GM23338 (cell line): ENCODE data around the gene ROBO3. TPM values are rescaled to one million over a fixed set of nuclear protein-coding genes. Genes with fewer than 3 reads are reported as not detected.

Source experiments
- ATAC-seq: fragments of 200-7000 bp; cut with Tn5 transposase; 3 replicates; pipeline ENCODE4 v1.9.1; 2020
- DNase-seq: peaks from one replicate; pipeline ENCODE4 v3.0.0-alpha.2; 2015; ENCODE audit warnings: low spot score
- H2AFZ ChIP-seq: fragments of 200-600 bp; sonication (generic); 2 replicates; pipeline ENCODE4 v1.8.0; 2016; ENCODE audit warnings: antibody characterized with exemption, mild to moderate bottlenecking, moderate library complexity
- H3F3A ChIP-seq: fragments of 200-600 bp; sonication (generic); replicated peaks from 2 replicates; pipeline ENCODE4 v1.8.0; 2017; ENCODE audit warnings: antibody characterized with exemption, mixed run types, low read depth
- H3K27ac ChIP-seq: fragments of 200-600 bp; sonication (generic); 2 replicates; pipeline ENCODE4 v1.6.1; 2016; ENCODE audit warnings: low read depth
- H3K27me3 ChIP-seq: fragments of 200-600 bp; sonication (generic); 2 replicates; pipeline ENCODE4 v1.8.0; 2016; ENCODE audit warnings: mild to moderate bottlenecking, mixed run types, moderate library complexity; ENCODE audit not compliant: insufficient read depth
- H3K36me3 ChIP-seq: fragments of 200-600 bp; sonication (generic); 2 replicates; pipeline ENCODE4 v1.8.0; 2016; ENCODE audit warnings: mild to moderate bottlenecking; ENCODE audit not compliant: insufficient read depth
- H3K4me1 ChIP-seq: fragments of 200-600 bp; sonication (generic); 2 replicates; pipeline ENCODE4 v1.8.0; 2016; ENCODE audit warnings: mild to moderate bottlenecking, moderate library complexity; ENCODE audit not compliant: insufficient read depth
- H3K4me2 ChIP-seq: fragments of 200-600 bp; sonication (generic); 2 replicates; pipeline ENCODE4 v1.7.1; 2017; ENCODE audit warnings: mixed run types
- H3K4me3 ChIP-seq: fragments of 200-600 bp; sonication (generic); 2 replicates; pipeline ENCODE4 v1.6.1; 2016; ENCODE audit warnings: mixed run types
- H3K79me2 ChIP-seq: fragments of 200-600 bp; sonication (generic); replicated peaks from 2 replicates; pipeline ENCODE4 v1.8.0; 2017; ENCODE audit warnings: mild to moderate bottlenecking; ENCODE audit not compliant: insufficient read depth
- H3K9me2 ChIP-seq: fragments of 200-600 bp; sonication (generic); 2 replicates; pipeline ENCODE4 v1.8.0; 2017; ENCODE audit not compliant: insufficient read depth
- H4K20me1 ChIP-seq: fragments of 200-600 bp; sonication (generic); replicated peaks from 2 replicates; pipeline ENCODE4 v1.8.0; 2017; ENCODE audit warnings: mild to moderate bottlenecking; ENCODE audit not compliant: insufficient read depth
- H3K27ac Mint-ChIP-seq: 2 replicates; pipeline ENCODE4 v1.8.0; 2020; ENCODE audit warnings: inconsistent platforms, mild to moderate bottlenecking, moderate library complexity, mixed read lengths
- H3K27me3 Mint-ChIP-seq: 3 replicates; pipeline ENCODE4 v1.8.0; 2022; ENCODE audit warnings: low read depth, mild to moderate bottlenecking, moderate library complexity, mixed read lengths, inconsistent platforms; ENCODE audit not compliant: insufficient read depth, poor library complexity
- H3K36me3 Mint-ChIP-seq: 3 replicates; pipeline ENCODE4 v1.8.0; 2021; ENCODE audit warnings: low read depth, mild to moderate bottlenecking, inconsistent platforms, moderate library complexity, mixed read lengths
- H3K4me1 Mint-ChIP-seq: 3 replicates; pipeline ENCODE4 v1.8.0; 2020; ENCODE audit warnings: mild to moderate bottlenecking, inconsistent platforms, mixed read lengths
- H3K4me3 Mint-ChIP-seq: 3 replicates; pipeline ENCODE4 v1.8.0; 2021; ENCODE audit warnings: moderate library complexity, mild to moderate bottlenecking, inconsistent platforms, mixed read lengths
- H3K9me3 Mint-ChIP-seq: 3 replicates; pipeline ENCODE4 v1.8.0; 2020; ENCODE audit warnings: moderate library complexity, mild to moderate bottlenecking, inconsistent platforms, mixed read lengths
- CTCF ChIP-seq, 2 experiments: fragments of 200-600 bp in 1 of 2; sonication (generic) in 1 of 2; conservative IDR thresholded peaks; 2 replicates each; pipeline versions ENCODE4 v1.5.1 to v1.6.1; 2016 to 2017; ENCODE audit warnings: antibody characterized with exemption in 2 of 2, low read depth in 2 of 2, mild to moderate bottlenecking in 2 of 2, moderate library complexity in 1 of 2
- ETS1 ChIP-seq: IDR thresholded peaks from 2 replicates; pipeline ENCODE4 v1.6.1; 2016; ENCODE audit warnings: antibody characterized with exemption
- EZH2 ChIP-seq: fragments of 200-600 bp; sonication (generic); IDR thresholded peaks from one replicate; pipeline ENCODE4 v1.8.0; 2017; ENCODE audit warnings: antibody characterized with exemption, mild to moderate bottlenecking, low read depth; ENCODE audit not compliant: unreplicated experiment
- EZH2phosphoT487 ChIP-seq: fragments of 200-600 bp; sonication (generic); IDR thresholded peaks from one replicate; pipeline ENCODE4 v1.8.1; 2018; ENCODE audit warnings: antibody characterized with exemption; ENCODE audit not compliant: unreplicated experiment
- JUNB ChIP-seq: IDR thresholded peaks from one replicate; pipeline ENCODE4 v1.6.1; 2016; ENCODE audit warnings: antibody characterized with exemption; ENCODE audit not compliant: unreplicated experiment
- NANOG ChIP-seq: IDR thresholded peaks from 2 replicates; pipeline ENCODE4 v1.6.1; 2016; ENCODE audit warnings: antibody characterized with exemption, borderline replicate concordance
- POLR2AphosphoS5 ChIP-seq: IDR thresholded peaks from 2 replicates; pipeline ENCODE4 v1.6.1; 2016; ENCODE audit warnings: antibody characterized with exemption, low read depth
- ZNF114 ChIP-seq: fragments of 250-450 bp; sonication (Bioruptor Pico); IDR thresholded peaks from 2 replicates; pipeline ENCODE4 v1.5.0; 2020; ENCODE audit warnings: mild to moderate bottlenecking, moderate library complexity
- ZNF331 ChIP-seq: fragments of 250-450 bp; sonication (Bioruptor Pico); IDR thresholded peaks from 2 replicates; pipeline ENCODE4 v1.5.0; 2020; ENCODE audit warnings: low read depth, mild to moderate bottlenecking, moderate library complexity
- ZNF462 ChIP-seq: fragments of 250-450 bp; sonication (Bioruptor Pico); IDR thresholded peaks from 2 replicates; pipeline ENCODE4 v1.5.0; 2020; ENCODE audit warnings: mild to moderate bottlenecking, moderate library complexity
- polyA plus RNA-seq: library from polyadenylated mRNA; unstranded; fragments of >200 nt; fragmentation: Nextera tagmentation; extraction: Ambion mirVana; gene quantifications from 2 replicates; pipeline ENCODE4 v1.2.1, GENCODE V29; 2016
- total RNA-seq: library from RNA; depleted of rRNA; stranded (reverse); fragments of >200 nt; shearing (Covaris generic); gene quantifications from 2 replicates; pipeline ENCODE4 v1.2.3, GENCODE V29; 2014

Gene ROBO3
- total and polyA plus RNA-seq, 2 experiments from 2014 or later = 17.0 to 21.4 TPM

- no peak overlapping the region for H3K27ac Mint-ChIP-seq
- peaks cover 9% of the 10 kb centered on the region for H3K27me3 Mint-ChIP-seq
- Histone ChIP-seq H3K4me1 (no peaks in the 10 kb centered on the region), H4K20me1 (no peaks in the 10 kb centered on the region), H3K36me3 (no peaks in the 10 kb centered on the region), H3K27ac (no peak overlapping the region), H3K27me3 (0 out of 2 replicates have a peak, but pooled peaks cover 10% of the 10 kb centered on the region), H3K9me2 (no peaks in the 10 kb centered on the region), H2AFZ (no peak overlapping the region; the same call in 1 of the 2 replicates), H3K79me2 (no peaks in the 10 kb centered on the region), H3F3A (no peaks in the 10 kb centered on the region), H3K4me2 (no peak overlapping the region), H3K4me3 (no peak overlapping the region)
- peaks cover 2% of the 10 kb centered on the region; the same call in 1 of the 3 replicates for H3K4me1 Mint-ChIP-seq
- no peaks in the 10 kb centered on the region for H3K9me3 Mint-ChIP-seq
- DNase-seq (peak; percentile 65), ATAC-seq (peak; percentile 94)
- no peak for TF ChIP-seq EZH2phosphoT487
- peak in 1 of 2 experiments; percentile 61; a peak in 3 of 4 replicates for TF ChIP-seq CTCF (conservative IDR thresholded peaks at IDR 0.05; ENCODE audit: low read depth in 2 of 2)
- no peaks in the 10 kb centered on the region; the same call in 2 of the 3 replicates for H3K36me3 Mint-ChIP-seq
- H3K4me3 Mint-ChIP-seq = no peak overlapping the region
Measured at GRCh38 chr11:124891373-124891861, 26.2 kb downstream of the ROBO3 start.

- no peak overlapping the region for H2AFZ ChIP-seq
- H3K9me2 ChIP-seq = no peaks in the 10 kb centered on the region
- no peak for ATAC-seq
- 0 out of 2 replicates have a peak, but pooled peaks cover 10% of the 10 kb centered on the region for H3K27me3 ChIP-seq
- DNase-seq = no peak
- Mint-ChIP-seq H3K36me3 (no peaks in the 10 kb centered on the region; the same call in 2 of the 3 replicates), H3K9me3 (no peaks in the 10 kb centered on the region), H3K4me1 (peaks cover 2% of the 10 kb centered on the region; the same call in 2 of the 3 replicates), H3K27ac (no peak overlapping the region), H3K27me3 (peaks cover 8% of the 10 kb centered on the region), H3K4me3 (no peak overlapping the region)
- no peak overlapping the region for H3K27ac ChIP-seq
- H3K4me3 ChIP-seq = no peak overlapping the region
- H3K4me2 ChIP-seq = no peak overlapping the region
- no peaks in the 10 kb centered on the region for H3K4me1 ChIP-seq
- no peaks in the 10 kb centered on the region for H3K36me3 ChIP-seq
- no peaks in the 10 kb centered on the region for H3K79me2 ChIP-seq
- no peaks in the 10 kb centered on the region for H3F3A ChIP-seq
- H4K20me1 ChIP-seq = no peaks in the 10 kb centered on the region
- no peak for TF ChIP-seq ZNF114 (CRISPR knock-in tag)
- TF ChIP-seq ZNF331 = no peak
- TF ChIP-seq ZNF462 (CRISPR knock-in tag) = no peak
- no peak for TF ChIP-seq JUNB
- TF ChIP-seq EZH2phosphoT487 = no peak
- TF ChIP-seq EZH2 = no peak
- TF ChIP-seq CTCF (conservative IDR thresholded peaks at IDR 0.05; ENCODE audit: low read depth in 2 of 2) = no peak
- no peak for TF ChIP-seq NANOG
- TF ChIP-seq ETS1 = no peak
- no peak for TF ChIP-seq POLR2AphosphoS5
Measured at GRCh38 chr11:124892146-124892545, 26.9 kb downstream of the ROBO3 start.
